IPS-15b (cell line): ENCODE measurements around the gene FARSB.
"Not testable (repeated sequence)": the region's sequence is repeated elsewhere in the genome, so short reads cannot be mapped to it uniquely, and the experiment has no call there.

Experiments
- H3K27me3 ChIP-seq: one replicate; pipeline ENCODE4 v1.6.1; 2013; ENCODE audit warnings: low read length; ENCODE audit not compliant: control insufficient read depth, insufficient read depth
- H3K36me3 ChIP-seq: one replicate; pipeline ENCODE4 v1.6.1; 2013; ENCODE audit warnings: low read length; ENCODE audit not compliant: control insufficient read depth, insufficient read depth
- H3K4me1 ChIP-seq: one replicate; pipeline ENCODE4 v1.6.1; 2013; ENCODE audit warnings: mild to moderate bottlenecking, low read length; ENCODE audit not compliant: control insufficient read depth, insufficient read depth
- H3K4me3 ChIP-seq: one replicate; pipeline ENCODE4 v1.5.1; 2013; ENCODE audit warnings: low read depth, low read length
- H3K9ac ChIP-seq: one replicate; pipeline ENCODE4 v1.6.1; 2013; ENCODE audit warnings: low read depth, mild to moderate bottlenecking, low read length
- H3K9me3 ChIP-seq: one replicate; pipeline ENCODE4 v1.6.1; 2013; ENCODE audit warnings: mild to moderate bottlenecking, low read length; ENCODE audit not compliant: control insufficient read depth, insufficient read depth

Gene FARSB

GRCh38 chr2:222655787-222656525, at the start of gene FARSB:
Gene FARSB (minus strand): TSS chr2:222656092. CDS start chr2:222656073, 19 bp downstream.
- Histone ChIP-seq H3K27me3 (no peaks in the 10 kb centered on the region), H3K4me3 (peak within 1 kb of the TSS; percentile 92), H3K9me3 (no peaks in the 10 kb centered on the region), H3K4me1 (no peaks in the 10 kb centered on the region), H3K9ac (peak within 1 kb of the TSS; percentile 99), H3K36me3 (no peaks in the 10 kb centered on the region)

GRCh38 chr2:222703886-222704285, 48.0 kb upstream of the FARSB start:
- no peaks in the 10 kb centered on the region for H3K9me3 ChIP-seq
- no peak overlapping the region for H3K4me3 ChIP-seq
- no peak overlapping the region for H3K9ac ChIP-seq
- H3K4me1 ChIP-seq = no peaks in the 10 kb centered on the region
- H3K36me3 ChIP-seq = no peaks in the 10 kb centered on the region
- H3K27me3 ChIP-seq = no peaks in the 10 kb centered on the region

GRCh38 chr2:222703091-222703490, 47.2 kb upstream of the FARSB start:
- no peak overlapping the region for H3K9ac ChIP-seq

GRCh38 chr2:222701721-222702131, 45.8 kb upstream of the FARSB start:
- Histone ChIP-seq H3K9ac (no peak overlapping the region), H3K4me3 (no peak overlapping the region), H3K27me3 (no peaks in the 10 kb centered on the region), H3K4me1 (no peaks in the 10 kb centered on the region), H3K36me3 (no peaks in the 10 kb centered on the region), H3K9me3 (no peaks in the 10 kb centered on the region)

More at GRCh38 chr2:222703091-222703490, 47.2 kb upstream of the FARSB start:
- Histone ChIP-seq H3K9me3 (no peaks in the 10 kb centered on the region), H3K36me3 (no peaks in the 10 kb centered on the region), H3K27me3 (no peaks in the 10 kb centered on the region), H3K4me3 (no peak overlapping the region), H3K4me1 (no peaks in the 10 kb centered on the region)

GRCh38 chr2:222701233-222701632, 45.3 kb upstream of the FARSB start:
- Histone ChIP-seq H3K9ac (no peak overlapping the region), H3K4me1 (no peaks in the 10 kb centered on the region), H3K4me3 (no peak overlapping the region), H3K27me3 (no peaks in the 10 kb centered on the region), H3K36me3 (no peaks in the 10 kb centered on the region), H3K9me3 (no peaks in the 10 kb centered on the region)

GRCh38 chr2:222698276-222698675, 42.4 kb upstream of the FARSB start:
- H3K27me3 ChIP-seq = no peaks in the 10 kb centered on the region
- H3K4me1 ChIP-seq = no peaks in the 10 kb centered on the region
- H3K9me3 ChIP-seq = no peaks in the 10 kb centered on the region
- H3K4me3 ChIP-seq = no peak overlapping the region
- no peaks in the 10 kb centered on the region for H3K36me3 ChIP-seq
- no peak overlapping the region for H3K9ac ChIP-seq

GRCh38 chr2:222693837-222694236, 37.9 kb upstream of the FARSB start:
- Histone ChIP-seq H3K36me3 (no peaks in the 10 kb centered on the region), H3K4me1 (no peaks in the 10 kb centered on the region), H3K9me3 (no peaks in the 10 kb centered on the region), H3K4me3 (no peak overlapping the region), H3K27me3 (no peaks in the 10 kb centered on the region), H3K9ac (no peak overlapping the region)

GRCh38 chr2:222693413-222693812, 37.5 kb upstream of the FARSB start:
- not testable (repeated sequence) for H3K9ac ChIP-seq, H3K9me3 ChIP-seq, H3K27me3 ChIP-seq, H3K36me3 ChIP-seq, H3K4me1 ChIP-seq, H3K4me3 ChIP-seq

GRCh38 chr2:222690564-222691200, 34.8 kb upstream of the FARSB start:
- Histone ChIP-seq H3K36me3 (no peaks in the 10 kb centered on the region), H3K9me3 (no peaks in the 10 kb centered on the region), H3K9ac (no peak overlapping the region), H3K27me3 (no peaks in the 10 kb centered on the region), H3K4me3 (no peak overlapping the region), H3K4me1 (no peaks in the 10 kb centered on the region)

- H3K27me3 ChIP-seq = no peaks in the 10 kb centered on the region
- H3K4me3 ChIP-seq = no peak overlapping the region
- no peaks in the 10 kb centered on the region for H3K36me3 ChIP-seq
- no peaks in the 10 kb centered on the region for H3K9me3 ChIP-seq
- no peaks in the 10 kb centered on the region for H3K4me1 ChIP-seq
- H3K9ac ChIP-seq = no peak overlapping the region
Observed at GRCh38 chr2:222689322-222689721, 33.4 kb upstream of the FARSB start.

GRCh38 chr2:222688917-222689316, 33.0 kb upstream of the FARSB start:
- H3K27me3 ChIP-seq = no peaks in the 10 kb centered on the region
- H3K4me1 ChIP-seq = no peaks in the 10 kb centered on the region
- no peak overlapping the region for H3K9ac ChIP-seq
- no peak overlapping the region for H3K4me3 ChIP-seq
- no peaks in the 10 kb centered on the region for H3K36me3 ChIP-seq
- H3K9me3 ChIP-seq = no peaks in the 10 kb centered on the region

GRCh38 chr2:222686086-222686750, 30.3 kb upstream of the FARSB start:
- no peak overlapping the region for H3K9ac ChIP-seq
- H3K9me3 ChIP-seq = no peaks in the 10 kb centered on the region
- H3K27me3 ChIP-seq = no peaks in the 10 kb centered on the region
- no peaks in the 10 kb centered on the region for H3K4me1 ChIP-seq
- no peaks in the 10 kb centered on the region for H3K36me3 ChIP-seq
- H3K4me3 ChIP-seq = no peak overlapping the region
